ENCODE results near the gene GRB2. TPM values are rescaled to one million over a fixed set of nuclear protein-coding genes. Genes with fewer than 3 reads are reported as not detected.

The GRB2 gene
- total RNA-seq, 1 experiment from 2014 or later: 115 TPM

DNA sequence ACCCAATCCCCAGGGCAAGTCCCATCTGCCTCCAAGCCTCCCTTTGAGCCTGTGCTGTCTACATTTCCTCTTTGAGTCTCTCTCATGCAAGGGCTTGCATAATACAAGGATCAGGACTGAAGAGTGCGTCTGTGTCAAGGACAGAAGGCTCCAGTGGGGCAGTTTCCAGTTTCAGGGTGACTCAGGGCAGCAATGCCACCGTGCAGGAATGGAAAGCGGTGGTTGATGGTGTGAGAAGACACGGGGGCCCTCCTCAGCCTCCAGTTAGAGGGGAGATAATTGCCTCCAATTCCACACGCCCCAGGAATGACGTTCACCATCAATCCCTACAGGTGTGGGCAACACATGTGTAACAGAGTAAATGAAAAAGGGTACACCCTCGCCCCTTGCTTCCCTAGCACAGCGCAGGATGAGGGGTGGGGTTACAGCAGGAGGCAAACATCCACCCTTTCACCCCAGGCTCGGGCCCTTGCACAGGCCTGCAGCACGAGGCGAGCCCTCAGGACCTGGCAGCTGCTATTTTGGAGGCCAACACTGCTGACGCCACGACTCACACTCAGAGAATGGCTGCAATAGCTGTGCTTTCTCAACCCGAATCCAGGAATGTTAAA, 91.4 kb downstream of the GRB2 start:
- no peak for DNase-seq
- BruUV-seq (replicated peaks): no TSS peak
- Mint-ChIP-seq H3K36me3 (ENCODE audit: insufficient read depth, unreplicated experiment) (peaks cover 39% of the 10 kb centered on the region), H3K27ac (ENCODE audit: unreplicated experiment) (no peak overlapping the region), H3K9me3 (ENCODE audit: unreplicated experiment) (no peaks in the 10 kb centered on the region), H3K4me1 (ENCODE audit: low read depth, unreplicated experiment) (peaks cover 20% of the 10 kb centered on the region), H3K4me3 (ENCODE audit: unreplicated experiment) (no peak overlapping the region), H3K27me3 (ENCODE audit: insufficient read depth, unreplicated experiment) (no peaks in the 10 kb centered on the region)
- Histone ChIP-seq H3K27me3 (replicated peaks; ENCODE audit: control insufficient read depth, insufficient read depth, low read length) (no peaks in the 10 kb centered on the region; the same call in 1 of the 2 replicates), H3K9me3 (no peaks in the 10 kb centered on the region), H3K4me3 (ENCODE audit: low read depth, low read length) (no peak overlapping the region), H3K4me1 (peaks cover 11% of the 10 kb centered on the region), H3K36me3 (ENCODE audit: control insufficient read depth, insufficient read depth, low read length) (peaks cover 2% of the 10 kb centered on the region; the same call in 1 of the 2 replicates)
- TF ChIP-seq, protein P1, sequence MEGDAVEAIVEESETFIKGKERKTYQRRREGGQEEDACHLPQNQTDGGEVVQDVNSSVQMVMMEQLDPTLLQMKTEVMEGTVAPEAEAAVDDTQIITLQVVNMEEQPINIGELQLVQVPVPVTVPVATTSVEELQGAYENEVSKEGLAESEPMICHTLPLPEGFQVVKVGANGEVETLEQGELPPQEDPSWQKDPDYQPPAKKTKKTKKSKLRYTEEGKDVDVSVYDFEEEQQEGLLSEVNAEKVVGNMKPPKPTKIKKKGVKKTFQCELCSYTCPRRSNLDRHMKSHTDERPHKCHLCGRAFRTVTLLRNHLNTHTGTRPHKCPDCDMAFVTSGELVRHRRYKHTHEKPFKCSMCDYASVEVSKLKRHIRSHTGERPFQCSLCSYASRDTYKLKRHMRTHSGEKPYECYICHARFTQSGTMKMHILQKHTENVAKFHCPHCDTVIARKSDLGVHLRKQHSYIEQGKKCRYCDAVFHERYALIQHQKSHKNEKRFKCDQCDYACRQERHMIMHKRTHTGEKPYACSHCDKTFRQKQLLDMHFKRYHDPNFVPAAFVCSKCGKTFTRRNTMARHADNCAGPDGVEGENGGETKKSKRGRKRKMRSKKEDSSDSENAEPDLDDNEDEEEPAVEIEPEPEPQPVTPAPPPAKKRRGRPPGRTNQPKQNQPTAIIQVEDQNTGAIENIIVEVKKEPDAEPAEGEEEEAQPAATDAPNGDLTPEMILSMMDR (IDR thresholded peaks at IDR 0.05; ENCODE audit: insufficient read depth in 1 of 2, low read depth in 1 of 2, low read length in 1 of 2, severe bottlenecking in 1 of 2, unreplicated experiment in 1 of 2): no peak
- ChIA-PET POLR2A (interaction anchor here (1.5 kb wide), 1 partner anchor 25 kb away, joined by 6 read pairs; the partner anchor contains the start of gene SLC25A19), CTCF (no interaction called here)
- intact Hi-C loops (cut with micrococcal nuclease; ENCODE audit: unreplicated experiment): no loop called here

DNA sequence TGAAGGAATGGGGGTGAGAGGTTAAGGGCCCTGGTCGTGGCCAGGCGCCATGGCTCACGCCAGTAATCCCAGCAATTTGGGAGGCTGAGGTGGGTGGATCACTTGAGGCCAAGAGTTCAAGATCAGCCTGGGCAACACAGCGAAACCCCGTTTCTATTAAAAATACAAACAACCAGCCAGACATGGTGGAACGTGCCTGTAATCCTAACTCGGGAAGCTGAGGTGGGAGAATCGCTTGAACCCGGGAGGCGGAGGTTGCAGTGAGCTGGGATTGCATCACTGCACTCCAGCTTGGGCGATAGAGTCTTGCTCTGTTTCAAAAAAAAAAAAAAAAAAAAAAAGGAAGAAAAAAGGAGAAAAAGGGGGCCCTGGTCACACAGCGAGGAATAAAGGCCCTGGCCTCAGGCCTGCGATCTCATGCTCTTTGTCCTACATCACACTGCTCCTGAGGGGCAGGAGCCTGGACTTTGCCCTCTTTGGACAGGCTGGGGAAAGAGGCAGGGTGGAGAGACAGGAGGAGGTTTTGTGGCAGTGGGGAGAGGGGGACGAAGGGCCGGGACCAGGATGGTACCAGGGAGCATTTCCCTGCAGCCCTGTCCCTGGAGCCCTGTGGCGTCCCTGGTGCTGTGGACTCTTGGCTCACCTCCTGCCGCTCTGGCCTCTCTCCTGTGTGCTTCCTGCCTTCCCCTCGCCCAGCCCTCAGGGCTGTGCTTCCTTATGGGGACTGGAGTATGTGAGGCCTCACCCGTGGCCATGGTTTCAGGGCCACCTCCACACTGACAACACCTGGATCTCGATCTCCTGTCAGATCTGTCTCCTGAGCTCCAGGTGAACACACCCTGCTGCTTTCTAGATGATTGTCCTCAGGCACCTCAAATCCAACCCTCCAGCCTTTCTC, 96.5 kb downstream of the GRB2 start:
- no TSS peak for BruUV-seq (replicated peaks)
- peak overlapping the region; percentile 45 for H3K4me3 Mint-ChIP-seq (ENCODE audit: unreplicated experiment)
- H3K9me3 Mint-ChIP-seq (ENCODE audit: unreplicated experiment): no peaks in the 10 kb centered on the region
- H3K36me3 Mint-ChIP-seq (ENCODE audit: insufficient read depth, unreplicated experiment): peaks cover 30% of the 10 kb centered on the region
- DNase-seq: peak; percentile 73 to 87
- intact Hi-C loops (cut with micrococcal nuclease; ENCODE audit: unreplicated experiment): loop anchor here (2.0 kb wide), 1 partner anchor 20 kb away; the partner anchor contains the start of gene SLC25A19
- Histone ChIP-seq H3K27me3 (replicated peaks; ENCODE audit: control insufficient read depth, insufficient read depth, low read length) (no peaks in the 10 kb centered on the region; the same call in 1 of the 2 replicates), H3K4me3 (ENCODE audit: low read depth, low read length) (no peak overlapping the region), H3K36me3 (ENCODE audit: control insufficient read depth, insufficient read depth, low read length) (no peaks in the 10 kb centered on the region), H3K9me3 (no peaks in the 10 kb centered on the region), H3K4me1 (peaks cover 25% of the 10 kb centered on the region)
- CTCF ChIA-PET: interaction anchor here (0.7 to 0.8 kb wide), 2 partner anchors 103 to 188 kb away, joined by 3 read pairs; no protein-coding TSS in a partner anchor
- no peaks in the 10 kb centered on the region for H3K27me3 Mint-ChIP-seq (ENCODE audit: insufficient read depth, unreplicated experiment)
- TF ChIP-seq, protein P1 (IDR thresholded peaks at IDR 0.05; ENCODE audit: insufficient read depth in 1 of 2, low read depth in 1 of 2, low read length in 1 of 2, severe bottlenecking in 1 of 2, unreplicated experiment in 1 of 2): no peak
- peaks cover 34% of the 10 kb centered on the region for H3K4me1 Mint-ChIP-seq (ENCODE audit: low read depth, unreplicated experiment)
- POLR2A ChIA-PET: interaction anchor here (0.6 to 1.5 kb wide), 5 partner anchors 20 to 99 kb away, joined by 3 to 8 read pairs (median 6); partner anchors contain the start of genes GRB2 and SLC25A19
- H3K27ac Mint-ChIP-seq (ENCODE audit: unreplicated experiment): peak overlapping the region; percentile 96
